HG03097 (cell line): ENCODE results near the gene SNCAIP.

ENCODE experiments used
- ATAC-seq: cut with Tn5 transposase; IDR thresholded peaks from one replicate; pipeline ENCODE4 v1.9.1; 2021; ENCODE audit not compliant: unreplicated experiment, low FRiP score

Gene SNCAIP

DNA sequence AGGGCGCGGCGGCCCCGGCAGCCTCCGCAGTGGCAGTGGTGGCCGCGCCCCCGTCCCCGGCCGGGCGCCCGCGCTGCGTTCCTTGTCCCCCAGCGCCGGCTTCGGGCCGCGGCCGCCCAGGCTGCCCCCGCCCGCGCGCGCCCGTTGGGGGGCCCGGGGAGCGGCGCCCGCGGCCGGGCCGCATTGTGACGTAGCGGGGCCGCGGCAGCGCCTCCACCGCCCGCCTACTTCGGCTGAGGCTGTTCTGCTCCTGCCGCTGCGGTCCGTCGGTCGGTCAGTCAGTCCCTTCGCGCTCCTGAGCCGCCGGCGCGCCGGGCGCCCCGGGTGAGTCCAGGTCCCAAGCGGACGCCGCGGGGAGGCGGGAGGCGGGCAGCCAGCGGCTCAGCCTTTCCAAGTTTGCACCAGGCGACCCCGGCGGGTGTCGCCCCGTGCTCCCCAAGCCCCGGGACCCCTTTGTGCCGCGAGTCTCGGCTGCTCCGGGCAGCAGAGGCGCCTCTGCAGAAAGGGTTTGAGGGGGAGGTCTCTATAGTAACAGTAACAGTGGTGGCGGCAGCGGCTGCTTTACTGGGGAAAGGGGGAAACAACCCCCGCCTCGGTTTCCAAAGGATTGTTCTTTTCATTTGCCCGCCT lies at the start of gene SNCAIP:
Gene SNCAIP (plus strand): TSS at position 277 of the 630 bp plus-strand sequence. CDS start 78,898 bp downstream, outside the sequence.
- ATAC-seq = no peak

DNA sequence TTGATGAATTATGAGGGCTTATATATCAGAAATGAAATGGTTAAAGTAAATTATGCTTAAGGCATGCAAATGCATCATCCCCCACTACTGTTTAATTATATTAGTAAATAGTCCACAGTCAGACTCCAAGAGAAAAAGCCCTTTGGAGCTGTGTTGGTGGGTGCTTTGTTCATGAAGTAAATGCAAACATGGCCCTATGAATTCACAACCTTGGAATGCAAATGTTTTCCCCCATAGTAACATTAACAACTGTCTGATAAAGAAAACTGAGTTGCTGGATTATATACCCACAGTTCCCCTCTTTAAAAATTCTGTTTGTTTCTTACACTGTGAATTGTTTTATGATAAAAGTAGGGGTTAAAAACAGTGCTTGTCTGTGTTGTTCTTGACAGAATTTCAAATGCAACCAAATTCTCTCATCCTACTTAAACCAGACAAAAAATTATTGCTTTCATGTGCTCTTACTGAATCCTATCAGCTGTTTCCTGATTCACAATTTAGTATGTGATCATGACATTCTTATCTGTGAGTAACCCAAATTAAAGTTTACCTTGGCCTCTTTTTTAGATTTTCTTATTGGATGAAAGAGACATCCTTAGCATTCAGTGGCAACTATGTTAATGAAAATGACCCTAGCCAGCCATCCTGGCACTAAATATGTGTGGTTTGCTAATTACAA lies 48.5 kb upstream of the SNCAIP start:
- ATAC-seq = no peak

GRCh38 chr5:122264610-122265009 lies 47.4 kb upstream of the SNCAIP start:
- ATAC-seq = no peak

DNA sequence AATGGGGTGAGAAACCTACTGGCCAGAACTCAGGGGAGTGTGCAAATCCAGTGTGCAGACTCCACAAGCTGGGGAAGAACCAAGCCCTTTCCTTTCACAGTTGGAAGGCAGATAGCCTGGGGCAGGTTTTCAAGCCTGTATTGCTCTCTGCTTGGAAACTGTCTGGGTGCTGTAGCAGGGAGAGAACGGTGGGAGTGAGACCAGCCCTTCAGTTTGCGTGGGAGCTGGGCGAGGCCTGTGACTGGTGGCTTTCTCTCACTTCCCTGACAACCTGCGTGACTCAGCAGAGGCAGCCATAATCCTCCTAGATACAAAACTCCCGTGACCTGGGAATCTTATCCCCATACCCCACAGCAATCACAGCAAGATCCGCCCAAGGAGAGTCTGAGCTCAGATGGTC lies 44.9 kb upstream of the SNCAIP start:
- ATAC-seq = no peak

GRCh38 chr5:122273696-122274095 lies 38.3 kb upstream of the SNCAIP start:
- no peak for ATAC-seq

- no peak for ATAC-seq
These were observed 28.4 kb upstream of the SNCAIP start for GRCh38 chr5:122283592-122283991.

GRCh38 chr5:122286541-122286940 lies 25.5 kb upstream of the SNCAIP start:
- ATAC-seq = no peak

GRCh38 chr5:122287101-122287500 lies 24.9 kb upstream of the SNCAIP start:
- no peak for ATAC-seq

DNA sequence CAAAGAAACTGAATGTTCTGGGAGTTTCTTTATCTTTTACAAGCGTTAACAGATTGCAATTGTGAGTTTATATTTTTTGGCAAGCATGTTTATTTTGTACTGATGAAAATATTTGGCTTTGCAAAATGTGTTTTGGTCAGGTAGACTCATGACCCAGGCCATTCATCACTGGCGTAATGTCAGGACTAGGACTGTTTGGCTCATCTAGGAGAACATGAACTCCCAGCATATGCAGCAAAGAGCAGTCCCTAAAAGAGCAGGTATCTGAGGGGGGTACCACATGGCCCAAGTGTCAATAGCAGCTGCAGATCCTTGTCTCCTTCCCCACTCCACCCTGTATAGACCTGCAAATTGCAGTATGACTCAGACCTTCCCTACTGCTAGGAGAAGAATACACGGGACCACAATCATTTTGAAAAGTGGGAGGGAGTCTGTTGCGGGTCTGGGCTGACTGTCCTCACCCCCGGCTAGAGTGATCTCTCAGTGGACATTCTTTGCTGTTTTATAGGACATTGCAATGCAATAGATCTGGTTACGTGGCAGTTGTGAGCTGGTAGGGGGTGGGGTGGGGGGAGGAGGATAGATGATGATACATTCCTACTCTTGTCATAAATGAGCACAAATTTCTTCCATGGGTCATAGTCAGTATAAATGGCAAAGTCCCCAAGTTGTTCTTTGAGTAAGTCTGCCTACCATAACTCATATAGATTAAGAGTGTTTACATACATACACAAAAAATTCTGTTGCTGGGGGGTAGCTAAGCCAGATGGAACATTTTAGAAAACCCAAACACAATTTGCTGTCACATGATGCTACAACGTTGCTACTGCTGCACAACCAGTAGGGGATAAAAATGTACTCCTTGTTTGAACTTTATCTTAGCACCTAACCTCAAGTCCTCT lies 20.8 kb upstream of the SNCAIP start:
- ATAC-seq = no peak

DNA sequence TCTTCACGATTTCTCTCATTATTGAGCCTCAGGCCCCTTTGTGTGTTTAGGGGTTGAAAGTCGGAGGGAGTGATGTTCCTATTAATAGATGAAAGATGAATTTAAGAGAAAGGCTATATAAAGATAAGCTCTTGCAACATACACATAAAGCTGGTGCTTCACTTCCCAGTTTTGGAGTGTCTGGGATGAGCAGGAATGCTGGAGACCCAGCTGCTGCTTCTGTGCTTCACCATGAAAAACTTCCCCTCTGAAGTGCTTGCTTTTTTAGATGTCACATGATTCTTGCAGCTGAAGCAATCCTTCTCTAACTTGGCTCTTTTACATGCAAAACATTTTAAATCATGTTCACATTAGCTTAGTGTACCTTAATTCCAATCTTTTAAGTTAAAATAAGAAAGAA lies 19.7 kb upstream of the SNCAIP start:
- no peak for ATAC-seq

GRCh38 chr5:122295138-122295537 lies 16.9 kb upstream of the SNCAIP start:
- ATAC-seq = no peak

GRCh38 chr5:122296871-122297270 lies 15.2 kb upstream of the SNCAIP start:
- ATAC-seq = no peak

GRCh38 chr5:122297587-122298298 lies 14.3 kb upstream of the SNCAIP start:
- ATAC-seq = peak; percentile 75

DNA sequence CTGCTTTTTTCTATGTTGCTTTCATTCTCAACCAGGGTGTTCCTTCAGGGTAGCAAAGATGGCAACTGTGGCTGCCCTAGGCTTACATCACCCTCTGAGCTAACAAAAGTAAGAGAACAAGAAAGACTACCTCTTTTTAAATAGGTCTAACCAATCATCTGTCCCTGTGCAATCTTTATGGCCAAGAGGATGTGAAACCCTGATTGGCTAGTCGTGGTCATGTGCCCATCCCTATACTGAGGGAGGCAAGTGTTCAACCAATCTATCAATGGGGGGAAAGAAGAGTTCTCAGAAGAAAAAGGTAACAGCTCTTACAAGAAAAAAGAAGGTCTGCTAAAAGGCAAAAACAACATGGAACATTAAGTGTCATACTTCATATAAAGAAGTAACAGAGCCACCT lies 11.7 kb upstream of the SNCAIP start:
- no peak for ATAC-seq

DNA sequence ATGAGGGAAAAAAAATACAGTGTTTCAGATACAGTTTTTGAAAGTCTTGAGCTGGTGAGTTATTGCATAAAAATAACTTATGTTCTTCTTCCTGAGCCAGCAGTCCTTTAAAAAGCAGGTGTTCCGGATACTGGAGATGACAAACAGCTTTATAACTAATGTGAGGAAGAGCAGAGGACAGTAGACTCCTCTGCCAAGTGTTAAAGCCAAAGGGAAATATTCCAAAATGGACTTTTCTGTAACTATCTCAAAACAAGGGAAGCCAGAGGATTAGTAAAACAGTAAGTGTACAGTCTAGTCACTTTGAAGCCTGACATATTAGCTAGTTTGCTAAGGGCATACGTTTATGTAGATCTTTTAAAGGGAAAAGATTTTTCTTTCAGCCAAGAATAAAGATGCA lies 11.0 kb upstream of the SNCAIP start:
- ATAC-seq = no peak

DNA sequence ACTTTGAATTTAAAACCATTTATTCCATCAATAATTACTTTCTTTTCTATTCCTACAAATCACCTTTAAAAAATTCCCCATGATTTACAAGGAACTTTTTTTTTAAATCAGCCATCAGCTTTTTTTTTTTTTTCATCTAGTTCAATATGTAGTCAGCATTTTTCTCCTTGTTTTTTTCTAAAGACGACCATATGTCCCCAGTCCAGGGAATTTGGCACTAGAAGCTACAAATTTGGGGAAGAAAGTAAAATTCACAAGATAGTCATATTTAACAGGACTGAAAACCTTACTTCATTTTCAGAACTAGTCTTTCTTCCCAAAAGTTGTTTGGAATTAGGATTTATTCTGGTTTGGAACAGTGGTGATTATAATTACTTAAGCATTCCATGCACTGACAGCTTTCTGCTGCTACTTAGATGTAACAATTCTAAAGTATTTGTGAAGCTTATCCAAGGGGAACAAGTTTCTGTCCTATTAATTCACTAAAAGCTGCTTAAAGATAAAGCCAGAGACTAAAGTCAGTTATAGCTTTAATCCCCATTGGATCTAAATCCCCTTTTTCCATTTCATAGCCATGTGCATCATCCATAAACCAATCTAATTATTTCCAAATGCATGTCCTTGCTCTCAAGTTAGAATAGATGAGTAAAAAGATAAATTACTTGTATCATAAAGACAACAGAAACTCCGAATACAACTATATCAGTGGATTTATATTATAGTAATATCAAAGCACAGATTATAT lies 7.4 kb upstream of the SNCAIP start:
- ATAC-seq = no peak

- no peak for ATAC-seq
These were observed 5.6 kb upstream of the SNCAIP start for GRCh38 chr5:122306461-122306860.

DNA sequence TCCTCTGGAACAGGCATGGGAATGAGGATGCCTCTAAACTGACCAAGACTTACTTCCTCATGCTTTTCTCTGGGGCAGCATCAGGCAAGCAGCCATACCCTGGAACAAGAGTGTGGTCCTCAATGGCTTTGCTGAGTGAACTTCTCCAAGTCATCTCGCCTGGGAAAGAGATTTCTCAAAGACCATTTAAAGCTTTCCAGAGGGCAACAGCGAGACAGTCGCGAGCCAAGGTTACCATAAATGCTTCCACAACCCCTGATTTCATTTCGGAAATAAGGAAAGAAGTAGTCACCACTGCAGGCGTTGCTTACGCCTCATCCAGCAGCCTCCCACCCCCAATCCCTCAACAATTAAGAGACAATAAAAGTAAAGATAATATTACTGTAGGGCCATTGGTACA lies 1.1 kb upstream of the SNCAIP start:
- ATAC-seq = no peak

GRCh38 chr5:122311497-122311960 lies 508 bp upstream of the SNCAIP start:
- ATAC-seq = no peak
